IMR-90 (cell line): Measurements from ENCODE around the gene PTH1R. TPM values are rescaled to one million over a fixed set of nuclear protein-coding genes. Genes with fewer than 3 reads are reported as not detected.

Experiments used
- ATAC-seq: fragments of 200-7000 bp; cut with Tn5 transposase; 2 replicates; pipeline ENCODE4 v1.9.1; 2020; ENCODE audit warnings: low read depth, mild to moderate bottlenecking, moderate library complexity
- BruUV-seq: library from RNA; stranded (reverse); fragments of 400-500 nt; replicated peaks from 2 replicates; lab custom pipeline; 2021; lab: Mats Ljungman, UMichigan
- CTCF ChIA-PET: fragments of 300-600 bp; formaldehyde crosslinking; extraction: SDS; loops from one replicate; lab custom pipeline; 2021; ENCODE audit warnings: antibody characterized with exemption; lab: Yijun Ruan, JAX
- POLR2A ChIA-PET: fragments of 300-600 bp; sonication (Branson Sonifier 250); formaldehyde crosslinking; loops from one replicate; lab custom pipeline; 2022; ENCODE audit warnings: antibody characterized with exemption; ENCODE audit not compliant: unreplicated experiment; lab: Charles Lee
- DNase-seq: peaks from one replicate; pipeline ENCODE4 v3.0.0; 2013
- H2AFZ ChIP-seq: replicated peaks from 2 replicates; pipeline ENCODE3; 2013; ENCODE audit warnings: low read length, mild to moderate bottlenecking; ENCODE audit not compliant: poor library complexity
- H2AK5ac ChIP-seq: 2 replicates; pipeline ENCODE4 v1.6.1; 2013; ENCODE audit warnings: low read depth, low read length, inconsistent platforms
- H2AK9ac ChIP-seq: replicated peaks from 2 replicates; pipeline ENCODE3; 2013; ENCODE audit warnings: mild to moderate bottlenecking, low read depth, low read length, moderate library complexity; ENCODE audit not compliant: poor library complexity
- H2BK120ac ChIP-seq: 2 replicates; pipeline ENCODE4 v1.6.1; 2013; ENCODE audit warnings: low read depth, low read length, inconsistent platforms
- H2BK15ac ChIP-seq: 3 replicates; pipeline ENCODE4 v1.6.1; 2013; ENCODE audit warnings: low read depth, low read length, inconsistent platforms
- H2BK20ac ChIP-seq: 2 replicates; pipeline ENCODE4 v1.6.1; 2013; ENCODE audit warnings: low read depth, mild to moderate bottlenecking, inconsistent platforms, low read length, moderate library complexity
- H2BK5ac ChIP-seq: 2 replicates; pipeline ENCODE4 v1.6.1; 2013; ENCODE audit warnings: mild to moderate bottlenecking, low read depth, low read length, inconsistent platforms; ENCODE audit not compliant: poor library complexity, severe bottlenecking
- H3K14ac ChIP-seq: replicated peaks from 2 replicates; pipeline ENCODE4 v1.6.1; 2013; ENCODE audit warnings: low read depth, low read length, inconsistent platforms
- H3K18ac ChIP-seq: 2 replicates; pipeline ENCODE4 v1.6.1; 2013; ENCODE audit warnings: low read depth, low read length, control low read depth
- H3K23ac ChIP-seq: 2 replicates; pipeline ENCODE4 v1.6.1; 2013; ENCODE audit warnings: low read depth, low read length, inconsistent platforms
- H3K27ac ChIP-seq: 2 replicates; pipeline ENCODE4 v1.5.1; 2013; ENCODE audit warnings: mild to moderate bottlenecking, control low read depth, low read length; ENCODE audit not compliant: insufficient read depth
- H3K27me3 ChIP-seq: 2 replicates; pipeline ENCODE4 v1.6.1; 2013; ENCODE audit warnings: low read length; ENCODE audit not compliant: control insufficient read depth, insufficient read depth
- H3K36me3 ChIP-seq: 2 replicates; pipeline ENCODE4 v1.6.1; 2013; ENCODE audit warnings: low read length, mixed read lengths; ENCODE audit not compliant: control insufficient read depth, insufficient read depth
- H3K4ac ChIP-seq: 2 replicates; pipeline ENCODE4 v1.6.1; 2013; ENCODE audit warnings: low read depth, low read length, inconsistent platforms
- H3K4me1 ChIP-seq: 2 replicates; pipeline ENCODE4 v1.6.1; 2013; ENCODE audit warnings: low read length, mixed read lengths; ENCODE audit not compliant: control insufficient read depth, insufficient read depth
- H3K4me2 ChIP-seq: 2 replicates; pipeline ENCODE4 v1.6.1; 2013; ENCODE audit warnings: low read depth, mild to moderate bottlenecking, control low read depth, low read length, moderate library complexity
- H3K4me3 ChIP-seq: 2 replicates; pipeline ENCODE4 v1.5.1; 2013; ENCODE audit warnings: low read depth, mild to moderate bottlenecking, control low read depth, low read length, moderate library complexity; ENCODE audit not compliant: insufficient read depth
- H3K56ac ChIP-seq: 2 replicates; pipeline ENCODE4 v1.6.1; 2013; ENCODE audit warnings: low read length, inconsistent platforms; ENCODE audit not compliant: insufficient read depth; ENCODE audit errors: extremely low read depth
- H3K79me1 ChIP-seq, 2 experiments: 2 replicates each; pipeline ENCODE4 v1.6.1; 2013; ENCODE audit warnings: low read length in 2 of 2, inconsistent platforms in 1 of 2, low read depth in 1 of 2
- H3K9ac ChIP-seq: 2 replicates; pipeline ENCODE4 v1.6.1; 2013; ENCODE audit warnings: low read depth, low read length, control low read depth
- H3K9me1 ChIP-seq: 2 replicates; pipeline ENCODE4 v1.6.1; 2013; ENCODE audit warnings: low read length, inconsistent platforms; ENCODE audit not compliant: insufficient read depth
- H3K9me3 ChIP-seq: 2 replicates; pipeline ENCODE4 v1.6.1; 2013; ENCODE audit warnings: low read length; ENCODE audit not compliant: control insufficient read depth, insufficient read depth
- H4K20me1 ChIP-seq: 2 replicates; pipeline ENCODE4 v1.6.1; 2013; ENCODE audit warnings: low read length, inconsistent platforms; ENCODE audit not compliant: insufficient read depth
- H4K5ac ChIP-seq: 2 replicates; pipeline ENCODE4 v1.6.1; 2013; ENCODE audit warnings: mild to moderate bottlenecking, low read depth, low read length, control low read depth
- H4K8ac ChIP-seq, 2 experiments: 2 replicates each; pipeline ENCODE4 v1.6.1; 2013; ENCODE audit warnings: low read depth in 2 of 2, low read length in 2 of 2, control low read depth in 1 of 2, inconsistent platforms in 1 of 2
- H4K91ac ChIP-seq: 2 replicates; pipeline ENCODE4 v1.6.1; 2013; ENCODE audit warnings: low read depth, low read length, inconsistent platforms; ENCODE audit not compliant: insufficient read depth
- BHLHE40 ChIP-seq: fragments of 150-350 bp; IDR thresholded peaks from 2 replicates; pipeline ENCODE4 v1.6.1; 2016; ENCODE audit warnings: mild to moderate bottlenecking, low read depth, low read length
- ELK1 ChIP-seq: fragments of 150-350 bp; IDR thresholded peaks from 2 replicates; pipeline ENCODE4 v1.6.1; 2016; ENCODE audit warnings: low read depth, mild to moderate bottlenecking, low read length, moderate library complexity, borderline replicate concordance
- FOS ChIP-seq: fragments of 150-350 bp; IDR thresholded peaks from 2 replicates; pipeline ENCODE4 v1.6.1; 2016; ENCODE audit warnings: low read depth, low read length
- MAFK ChIP-seq: IDR thresholded peaks from 2 replicates; pipeline ENCODE4 v1.6.1; 2012; ENCODE audit warnings: low read depth, low read length, improper control_type of control experiment
- MXI1 ChIP-seq: IDR thresholded peaks from 2 replicates; pipeline ENCODE4 v1.6.1; 2012; ENCODE audit warnings: low read depth, mild to moderate bottlenecking, low read length, moderate library complexity, borderline replicate concordance
- POLR2A ChIP-seq: IDR thresholded peaks from 2 replicates; pipeline ENCODE4 v1.6.1; 2012; ENCODE audit warnings: mild to moderate bottlenecking, low read depth, low read length
- RAD21 ChIP-seq: IDR thresholded peaks from 2 replicates; pipeline ENCODE4 v1.6.1; 2012; ENCODE audit warnings: low read length, improper control_type of control experiment
- RCOR1 ChIP-seq: IDR thresholded peaks from 2 replicates; pipeline ENCODE4 v1.6.1; 2012; ENCODE audit warnings: mild to moderate bottlenecking, low read length, improper control_type of control experiment; ENCODE audit not compliant: insufficient replicate concordance
- RFX5 ChIP-seq: IDR thresholded peaks from 2 replicates; pipeline ENCODE4 v1.8.0; 2012; ENCODE audit warnings: low read depth, mild to moderate bottlenecking, low read length, moderate library complexity
- SMC3 ChIP-seq: fragments of 150-350 bp; IDR thresholded peaks from 2 replicates; pipeline ENCODE4 v1.6.1; 2016; ENCODE audit warnings: low read depth, mild to moderate bottlenecking, antibody characterized with exemption, low read length, moderate library complexity
- WGBS, 2 experiments: methylation state at CpG; one replicate each; pipeline versions ENCODE4 v1.1.5 to v1.1.7; 2013; ENCODE audit warnings: missing lambda C conversion rate in 2 of 2; ENCODE audit not compliant: insufficient read length in 1 of 2; ENCODE audit errors: extremely low coverage in 2 of 2; 5-methylcytosine and 5-hydroxymethylcytosine counted together
- dilution Hi-C: fragments of 300-500 bp; cut with HindIII; formaldehyde crosslinking; loops from one replicate; pipeline ENCODE4 v1.14.3; 2018; ENCODE audit warnings: low sequenced_read_pairs; ENCODE audit not compliant: unreplicated experiment
- in situ Hi-C: fragments of 300-500 bp; cut with MboI; formaldehyde crosslinking; loops from 3 replicates; pipeline ENCODE4 v1.14.3; 2019; ENCODE audit warnings: low sequenced_read_pairs, inconsistent platforms, mixed read lengths
- intact Hi-C: fragments of 100-400 bp; cut with micrococcal nuclease; formaldehyde crosslinking; loops from 2 replicates; pipeline ENCODE4 v1.10.0; 2022
- polyA plus RNA-seq, 3 experiments: library from polyadenylated mRNA; depleted of rRNA; stranded (reverse); fragments of >200 nt; gene quantifications; 2 replicates each; pipeline ENCODE4 v1.2.3, GENCODE V29; 2012; ENCODE audit warnings: low replicate concordance in 1 of 3
- total RNA-seq: library from RNA; depleted of rRNA; stranded (reverse); fragments of >200 nt; gene quantifications from 2 replicates; pipeline ENCODE4 v1.2.3, GENCODE V29; 2012
- TF ChIP-seq, protein P1 (sequence below): fragments of 150-350 bp; IDR thresholded peaks from 2 replicates; pipeline ENCODE4 v1.6.1; 2017; ENCODE audit warnings: mild to moderate bottlenecking, antibody characterized with exemption, low read length, low read depth
- TF ChIP-seq, protein P2 (sequence below): conservative IDR thresholded peaks from 2 replicates; pipeline ENCODE4 v1.5.1; 2012; ENCODE audit warnings: mild to moderate bottlenecking, low read depth, low read length, improper control_type of control experiment

The PTH1R gene
- total and polyA plus RNA-seq, 2 of the 4 experiments (the other 2 are of a cell fraction), result 0.15 to 0.18 TPM

GRCh38 chr3:46851364-46852333, 25.9 kb upstream of the PTH1R start (continued):
- no peak for TF ChIP-seq MXI1

DNA sequence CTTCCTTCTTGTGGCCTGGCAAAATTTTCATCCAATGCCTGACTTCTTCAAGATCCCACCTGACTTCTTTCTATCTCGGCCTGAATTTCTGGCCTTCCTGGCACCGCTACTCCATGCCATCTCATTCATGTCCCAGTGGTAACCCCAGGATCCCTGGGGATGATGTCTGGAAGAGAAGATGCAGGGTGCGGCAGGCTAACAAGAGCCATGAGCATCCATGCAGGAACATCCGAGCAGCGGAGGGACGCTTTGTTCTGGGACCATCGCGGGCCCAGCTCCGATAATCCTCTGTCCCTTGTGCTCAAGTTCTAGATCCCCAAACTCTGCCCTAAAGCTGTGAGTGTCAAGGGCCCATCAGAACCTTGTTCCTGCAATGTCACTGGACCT, 25.2 kb upstream of the PTH1R start:
- Histone ChIP-seq H2AK5ac (no peak overlapping the region), H3K14ac (no peak overlapping the region), H2BK120ac (no peak overlapping the region), H2AK9ac (no peak overlapping the region), H3K36me3 (no peaks in the 10 kb centered on the region), H4K91ac (no peak overlapping the region), H3K4ac (no peak overlapping the region), H4K5ac (no peak overlapping the region), H2BK15ac (no peak overlapping the region), H4K8ac (no peak overlapping the region), H3K27ac (no peak overlapping the region), H3K4me3 (no peak overlapping the region), H3K27me3 (peaks cover 38% of the 10 kb centered on the region), H3K18ac (no peak overlapping the region), H3K4me1 (no peaks in the 10 kb centered on the region), H4K20me1 (no peaks in the 10 kb centered on the region), H3K9me3 (no peaks in the 10 kb centered on the region), H3K23ac (no peak overlapping the region), H3K4me2 (no peak overlapping the region), H2BK5ac (no peak overlapping the region), H2BK20ac (no peak overlapping the region), H2AFZ (no peak overlapping the region), H3K9ac (no peak overlapping the region), H3K79me1 (no peaks in the 10 kb centered on the region), H3K56ac (no peak overlapping the region), H3K9me1 (no peaks in the 10 kb centered on the region; the same call in 1 of the 2 replicates)
- 100% methylated on average over 6 of the region's 9 CpGs; no CpG with 5 or more reads in 1 of the 2 experiments for WGBS, 2 experiments
- DNase-seq (no peak), ATAC-seq (no peak)
- in situ Hi-C loops (no loop called here), dilution Hi-C loops (no loop called here), intact Hi-C loops (no loop called here)
- ChIA-PET CTCF (no interaction called here), POLR2A (no interaction called here)
- BruUV-seq, result no TSS peak
- TF ChIP-seq RFX5 (no peak), RAD21 (no peak), MAFK (no peak), ELK1 (no peak), BHLHE40 (no peak), POLR2A (no peak), FOS (no peak), RCOR1 (no peak), MXI1 (no peak), SMC3 (no peak)
- TF ChIP-seq, protein P1, sequence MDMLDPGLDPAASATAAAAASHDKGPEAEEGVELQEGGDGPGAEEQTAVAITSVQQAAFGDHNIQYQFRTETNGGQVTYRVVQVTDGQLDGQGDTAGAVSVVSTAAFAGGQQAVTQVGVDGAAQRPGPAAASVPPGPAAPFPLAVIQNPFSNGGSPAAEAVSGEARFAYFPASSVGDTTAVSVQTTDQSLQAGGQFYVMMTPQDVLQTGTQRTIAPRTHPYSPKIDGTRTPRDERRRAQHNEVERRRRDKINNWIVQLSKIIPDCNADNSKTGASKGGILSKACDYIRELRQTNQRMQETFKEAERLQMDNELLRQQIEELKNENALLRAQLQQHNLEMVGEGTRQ, result no peak
- TF ChIP-seq, protein P2, sequence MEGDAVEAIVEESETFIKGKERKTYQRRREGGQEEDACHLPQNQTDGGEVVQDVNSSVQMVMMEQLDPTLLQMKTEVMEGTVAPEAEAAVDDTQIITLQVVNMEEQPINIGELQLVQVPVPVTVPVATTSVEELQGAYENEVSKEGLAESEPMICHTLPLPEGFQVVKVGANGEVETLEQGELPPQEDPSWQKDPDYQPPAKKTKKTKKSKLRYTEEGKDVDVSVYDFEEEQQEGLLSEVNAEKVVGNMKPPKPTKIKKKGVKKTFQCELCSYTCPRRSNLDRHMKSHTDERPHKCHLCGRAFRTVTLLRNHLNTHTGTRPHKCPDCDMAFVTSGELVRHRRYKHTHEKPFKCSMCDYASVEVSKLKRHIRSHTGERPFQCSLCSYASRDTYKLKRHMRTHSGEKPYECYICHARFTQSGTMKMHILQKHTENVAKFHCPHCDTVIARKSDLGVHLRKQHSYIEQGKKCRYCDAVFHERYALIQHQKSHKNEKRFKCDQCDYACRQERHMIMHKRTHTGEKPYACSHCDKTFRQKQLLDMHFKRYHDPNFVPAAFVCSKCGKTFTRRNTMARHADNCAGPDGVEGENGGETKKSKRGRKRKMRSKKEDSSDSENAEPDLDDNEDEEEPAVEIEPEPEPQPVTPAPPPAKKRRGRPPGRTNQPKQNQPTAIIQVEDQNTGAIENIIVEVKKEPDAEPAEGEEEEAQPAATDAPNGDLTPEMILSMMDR, result no peak
